HepG2 (cell line): Measurements from ENCODE around the gene LSMEM2. TPM values are rescaled to one million over a fixed set of nuclear protein-coding genes. Genes with fewer than 3 reads are reported as not detected.
A peak's percentile ranks its signal among the peaks of the same experiment; 100 is the strongest.

ENCODE experiments used
- ATAC-seq: fragments of 200-7000 bp; cut with Tn5 transposase; 3 replicates; pipeline ENCODE4 v1.9.1; 2020; ENCODE audit warnings: mild to moderate bottlenecking, moderate library complexity
- BruUV-seq: library from RNA; stranded (reverse); fragments of 400-500 nt; replicated peaks from 2 replicates; lab custom pipeline; 2021; lab: Mats Ljungman, UMichigan
- CTCF ChIA-PET: fragments of 300-600 bp; formaldehyde crosslinking; extraction: SDS; loops from one replicate; lab custom pipeline; 2021; ENCODE audit warnings: low total read pairs, inconsistent platforms, low intra/inter-chr PET ratio; lab: Yijun Ruan, JAX
- POLR2A ChIA-PET: fragments of 350-600 bp; sonication (Branson Sonifier 250); formaldehyde crosslinking; loops from one replicate; lab custom pipeline; 2020; ENCODE audit warnings: antibody characterized with exemption, inconsistent platforms; lab: Yijun Ruan, JAX
- DNase-seq: peaks from one replicate; pipeline ENCODE4 v3.0.0-alpha.2; 2015; ENCODE audit warnings: low spot score
- FAIRE-seq: peaks from 3 replicates; lab custom pipeline; 2011; peaks lifted over from hg19 to GRCh38; lab: Jason Lieb, UNC
- H2AFZ ChIP-seq: one replicate; pipeline ENCODE4 v1.6.1; 2011; ENCODE audit warnings: low read length, inconsistent platforms
- H3K27ac ChIP-seq: fragments of 300-600 bp; 3 replicates; pipeline ENCODE4 v1.8.0; 2011; ENCODE audit warnings: mixed run types, mild to moderate bottlenecking, mixed read lengths, low read length, inconsistent platforms; ENCODE audit not compliant: insufficient read depth; ENCODE audit errors: extremely low read length
- H3K27me3 ChIP-seq, 2 experiments: fragments of 200-600 bp in 1 of 2; 2 replicates in 1 of 2; 3 replicates in 1 of 2; pipeline versions ENCODE4 v1.6.0 to v1.8.0; 2011; ENCODE audit warnings: low read length in 2 of 2, mild to moderate bottlenecking in 2 of 2, moderate library complexity in 2 of 2, inconsistent platforms in 1 of 2; ENCODE audit not compliant: insufficient read depth in 2 of 2, control insufficient read depth in 1 of 2
- H3K36me3 ChIP-seq, 2 experiments: fragments of 200-600 bp in 1 of 2; replicated peaks in 1 of 2; 2 replicates in 1 of 2; 3 replicates in 1 of 2; pipeline versions ENCODE4 v1.5.1 to v1.8.0; 2011; ENCODE audit warnings: low read length in 2 of 2, inconsistent platforms in 1 of 2; ENCODE audit not compliant: insufficient read depth in 2 of 2, control insufficient read depth in 1 of 2
- H3K4me1 ChIP-seq: 2 replicates; pipeline ENCODE4 v1.5.1; 2012; ENCODE audit warnings: low read length, inconsistent platforms; ENCODE audit not compliant: insufficient read depth
- H3K4me2 ChIP-seq: 2 replicates; pipeline ENCODE4 v1.6.0; 2011; ENCODE audit warnings: low read depth, low read length, inconsistent platforms
- H3K4me3 ChIP-seq, 3 experiments: fragments of 200-600 bp in 1 of 3; sonication (generic), shearing (Covaris generic) in 1 of 3; replicated peaks in 1 of 3; 2 replicates each; pipeline ENCODE4 v1.5.1; 2011 to 2016; ENCODE audit warnings: low read length in 3 of 3, inconsistent platforms in 2 of 3, low read depth in 2 of 3, mild to moderate bottlenecking in 2 of 3, control low read depth in 1 of 3, mixed read lengths in 1 of 3; ENCODE audit not compliant: insufficient read depth in 1 of 3
- H3K79me2 ChIP-seq: one replicate; pipeline ENCODE4 v1.6.1; 2011; ENCODE audit warnings: low read length, inconsistent platforms; ENCODE audit not compliant: insufficient read depth
- H3K9ac ChIP-seq: 2 replicates; pipeline ENCODE4 v1.6.0; 2011; ENCODE audit warnings: mild to moderate bottlenecking, low read depth, low read length, inconsistent platforms; ENCODE audit not compliant: insufficient read depth
- H3K9me3 ChIP-seq: 2 replicates; pipeline ENCODE4 v1.5.1; 2012; ENCODE audit warnings: mild to moderate bottlenecking, low read length
- H4K20me1 ChIP-seq: 2 replicates; pipeline ENCODE4 v1.6.0; 2011; ENCODE audit warnings: inconsistent platforms, mild to moderate bottlenecking, low read length, moderate library complexity; ENCODE audit not compliant: insufficient read depth
- AKAP8 ChIP-seq: sonication (generic); formaldehyde crosslinking; IDR thresholded peaks from 2 replicates; pipeline ENCODE4 v1.5.1; 2020; ENCODE audit warnings: mild to moderate bottlenecking, missing genetic modification reagents
- ATF7 ChIP-seq, 2 experiments: fragments of 450-650 bp in 1 of 2; sonication (generic) in 1 of 2; formaldehyde crosslinking in 1 of 2; IDR thresholded peaks; 2 replicates each; pipeline versions ENCODE4 v1.4.0 to v1.6.1; 2016 to 2020; ENCODE audit warnings: antibody characterized with exemption in 1 of 2, mild to moderate bottlenecking in 1 of 2, missing genetic modification reagents in 1 of 2
- FOXP1 ChIP-seq, 2 experiments: fragments of 450-650 bp in 1 of 2; IDR thresholded peaks; 2 replicates each; pipeline ENCODE4 v1.6.1; 2017 to 2018; ENCODE audit warnings: antibody characterized with exemption in 1 of 2
- KMT2A ChIP-seq: sonication (generic); formaldehyde crosslinking; IDR thresholded peaks from 2 replicates; pipeline ENCODE4 v1.4.0; 2020; ENCODE audit warnings: missing genetic modification reagents
- POLR2AphosphoS5 ChIP-seq: IDR thresholded peaks from 2 replicates; pipeline ENCODE4 v1.6.1; 2012; ENCODE audit warnings: low read depth, low read length
- RFX5 ChIP-seq: IDR thresholded peaks from 2 replicates; pipeline ENCODE4 v1.6.1; 2011; ENCODE audit warnings: low read depth, low read length, improper control_type of control experiment
- ZNF234 ChIP-seq: sonication (generic); formaldehyde crosslinking; conservative IDR thresholded peaks from 2 replicates; pipeline ENCODE4 v1.5.1; 2020; ENCODE audit warnings: mild to moderate bottlenecking, missing genetic modification reagents
- ZNF280B ChIP-seq: sonication (generic); formaldehyde crosslinking; IDR thresholded peaks from 2 replicates; pipeline ENCODE4 v1.5.0; 2020; ENCODE audit warnings: missing genetic modification reagents, mild to moderate bottlenecking, borderline replicate concordance
- ZNF574 ChIP-seq: sonication (generic); formaldehyde crosslinking; IDR thresholded peaks from 2 replicates; pipeline ENCODE4 v1.4.0; 2020; ENCODE audit warnings: missing genetic modification reagents
- ZNF674 ChIP-seq: sonication (generic); formaldehyde crosslinking; IDR thresholded peaks from 2 replicates; pipeline ENCODE4 v1.5.0; 2020; ENCODE audit warnings: low read depth, mild to moderate bottlenecking, missing genetic modification reagents
- ZNF788 ChIP-seq: sonication (generic); formaldehyde crosslinking; IDR thresholded peaks from 2 replicates; pipeline ENCODE4 v1.5.0; 2020; ENCODE audit warnings: mild to moderate bottlenecking, missing genetic modification reagents, borderline replicate concordance
- ZSCAN25 ChIP-seq: sonication (generic); formaldehyde crosslinking; IDR thresholded peaks from 2 replicates; pipeline ENCODE4 v1.8.0; 2022; ENCODE audit warnings: mild to moderate bottlenecking, missing genetic modification reagents
- WGBS: methylation state at CpG from one replicate; pipeline ENCODE4 v1.1.6; 2017; ENCODE audit warnings: low lambda C conversion rate; 5-methylcytosine and 5-hydroxymethylcytosine counted together
- in situ Hi-C: cut with HindIII; loops from 2 replicates; pipeline ENCODE4 v1.10.0; 2017; ENCODE audit warnings: low pct_unique_long_range_greater_than_20kb; ENCODE audit not compliant: extremely low pct_ligation_motif_present
- intact Hi-C: fragments of 100-400 bp; cut with micrococcal nuclease; formaldehyde crosslinking; loops from one replicate; pipeline ENCODE4 v1.10.0; 2022; ENCODE audit not compliant: unreplicated experiment
- polyA plus RNA-seq, 8 experiments: library from polyadenylated mRNA; depleted of rRNA in 3 of 8; stranded (reverse) in 7 of 8; unstranded in 1 of 8; fragments of >200 nt; fragmentation: Illumina TruSeq in 4 of 8; extraction: Trizol in 4 of 8; gene quantifications; 2 replicates each; pipeline versions ENCODE4 v1.2.1 to v1.2.3, GENCODE V29; 2011 to 2016; ENCODE audit warnings: low read depth in 4 of 8, missing spikeins in 1 of 8, mixed read lengths in 1 of 8; ENCODE audit not compliant: insufficient read depth in 1 of 8
- total RNA-seq, 5 experiments: library from RNA; depleted of rRNA; stranded (reverse); fragments of >200 nt; fragmentation: Illumina TruSeq; extraction: Trizol; gene quantifications; 2 replicates each; pipeline ENCODE4 v1.2.3, GENCODE V29; 2016; ENCODE audit warnings: low read depth in 1 of 5
- TF ChIP-seq, protein P1 (sequence below): sonication (generic); formaldehyde crosslinking; IDR thresholded peaks from 2 replicates; pipeline ENCODE4 v1.8.0; 2022; ENCODE audit warnings: mild to moderate bottlenecking, missing genetic modification reagents
- TF ChIP-seq, protein P2 (sequence below): sonication (generic); formaldehyde crosslinking; IDR thresholded peaks from 2 replicates; pipeline ENCODE4 v1.8.0; 2022; ENCODE audit warnings: missing genetic modification reagents, mild to moderate bottlenecking, borderline replicate concordance
- TF ChIP-seq, protein P3 (sequence below): sonication (generic); formaldehyde crosslinking; IDR thresholded peaks from 2 replicates; pipeline ENCODE4 v1.5.0; 2020; ENCODE audit warnings: missing genetic modification reagents, mild to moderate bottlenecking, borderline replicate concordance

The LSMEM2 gene
- total and polyA plus RNA-seq, 2 of the 13 experiments (the other 11 are each of a cell fraction or from before 2014, with no cell fraction given): 0.07 to 0.41 TPM

GRCh38 chr3:50319181-50319893 lies 40.5 kb downstream of the LSMEM2 start:
- no TSS peak for BruUV-seq
- Histone ChIP-seq H2AFZ (no peak overlapping the region), H3K4me2 (peak overlapping the region; percentile 94), H3K4me1 (peaks cover 70% of the 10 kb centered on the region), H3K9ac (peak overlapping the region; percentile 10; the same call in 1 of the 2 replicates), H3K4me3 (peak overlapping the region in 1 of 3 experiments; percentile 19; a peak in 2 of 6 replicates), H3K27ac (peak overlapping the region; percentile 2), H3K36me3 (peaks cover 16 to 32% of the 10 kb centered on the region in 2 experiments), H3K79me2 (peaks cover 25% of the 10 kb centered on the region), H3K27me3 (no peaks in the 10 kb centered on the region; a peak in 1 of 5 replicates), H4K20me1 (no peaks in the 10 kb centered on the region), H3K9me3 (no peaks in the 10 kb centered on the region)
- ATAC-seq: no peak
- no peak for FAIRE-seq
- WGBS: 94% methylated on average over 16 of the region's 16 CpGs
- in situ Hi-C loops: no loop called here
- ChIA-PET POLR2A (interaction anchor here (1.1 to 13.0 kb wide), 4 partner anchors 11 to 31 kb away, joined by 3 to 222 read pairs (median 8); partner anchors contain the start of genes CYB561D2, HYAL1, HYAL3 and IFRD2), CTCF (no interaction called here)
- DNase-seq: no peak
- intact Hi-C loops: no loop called here
- TF ChIP-seq AKAP8 (CRISPR knock-in tag): no peak
- TF ChIP-seq, protein P1, sequence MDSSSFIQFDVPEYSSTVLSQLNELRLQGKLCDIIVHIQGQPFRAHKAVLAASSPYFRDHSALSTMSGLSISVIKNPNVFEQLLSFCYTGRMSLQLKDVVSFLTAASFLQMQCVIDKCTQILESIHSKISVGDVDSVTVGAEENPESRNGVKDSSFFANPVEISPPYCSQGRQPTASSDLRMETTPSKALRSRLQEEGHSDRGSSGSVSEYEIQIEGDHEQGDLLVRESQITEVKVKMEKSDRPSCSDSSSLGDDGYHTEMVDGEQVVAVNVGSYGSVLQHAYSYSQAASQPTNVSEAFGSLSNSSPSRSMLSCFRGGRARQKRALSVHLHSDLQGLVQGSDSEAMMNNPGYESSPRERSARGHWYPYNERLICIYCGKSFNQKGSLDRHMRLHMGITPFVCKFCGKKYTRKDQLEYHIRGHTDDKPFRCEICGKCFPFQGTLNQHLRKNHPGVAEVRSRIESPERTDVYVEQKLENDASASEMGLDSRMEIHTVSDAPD (CRISPR knock-in tag): no peak
- TF ChIP-seq ZNF574: 0 out of 2 replicates have a peak, but pooled peaks have one; percentile 1
- TF ChIP-seq ZNF234 (CRISPR knock-in tag): no peak
- TF ChIP-seq POLR2AphosphoS5: 0 out of 2 replicates have a peak, but pooled peaks have one; percentile 22
- TF ChIP-seq KMT2A: no peak
- no peak for TF ChIP-seq RFX5
- TF ChIP-seq, protein P2, sequence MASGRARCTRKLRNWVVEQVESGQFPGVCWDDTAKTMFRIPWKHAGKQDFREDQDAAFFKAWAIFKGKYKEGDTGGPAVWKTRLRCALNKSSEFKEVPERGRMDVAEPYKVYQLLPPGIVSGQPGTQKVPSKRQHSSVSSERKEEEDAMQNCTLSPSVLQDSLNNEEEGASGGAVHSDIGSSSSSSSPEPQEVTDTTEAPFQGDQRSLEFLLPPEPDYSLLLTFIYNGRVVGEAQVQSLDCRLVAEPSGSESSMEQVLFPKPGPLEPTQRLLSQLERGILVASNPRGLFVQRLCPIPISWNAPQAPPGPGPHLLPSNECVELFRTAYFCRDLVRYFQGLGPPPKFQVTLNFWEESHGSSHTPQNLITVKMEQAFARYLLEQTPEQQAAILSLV (CRISPR knock-in tag): no peak
- TF ChIP-seq ZSCAN25 (CRISPR knock-in tag): no peak
- 0 out of 2 replicates have a peak, but pooled peaks have one; percentile 29 for TF ChIP-seq ATF7 (IDR thresholded peaks at IDR 0.05)
- no peak for TF ChIP-seq ATF7 (CRISPR knock-in tag; IDR thresholded peaks at IDR 0.05)
- no peak for TF ChIP-seq ZNF280B (CRISPR knock-in tag)
- 0 out of 2 replicates have a peak, but pooled peaks have one; percentile 5 for TF ChIP-seq ZNF788 (CRISPR knock-in tag)
- TF ChIP-seq, protein P3, sequence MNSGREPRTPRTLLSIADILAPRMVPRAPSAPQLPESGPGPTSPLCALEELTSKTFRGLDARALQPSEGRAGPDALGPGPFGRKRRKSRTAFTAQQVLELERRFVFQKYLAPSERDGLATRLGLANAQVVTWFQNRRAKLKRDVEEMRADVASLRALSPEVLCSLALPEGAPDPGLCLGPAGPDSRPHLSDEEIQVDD: no peak
- TF ChIP-seq FOXP1 (IDR thresholded peaks at IDR 0.05): no peak
- no peak for TF ChIP-seq FOXP1 (CRISPR knock-in tag; IDR thresholded peaks at IDR 0.05)
- no peak for TF ChIP-seq ZNF674 (CRISPR knock-in tag)
